GM23248 (cell line): Measurements from ENCODE around the gene THSD4.

Experiments used
- EZH2 ChIP-seq: fragments of 200-600 bp; sonication (generic); IDR thresholded peaks from 2 replicates; pipeline ENCODE4 v1.6.1; 2018; ENCODE audit warnings: antibody characterized with exemption, mild to moderate bottlenecking; ENCODE audit not compliant: insufficient read depth, poor library complexity, severe bottlenecking
- EZH2phosphoT487 ChIP-seq: fragments of 200-600 bp; sonication (generic); IDR thresholded peaks from 2 replicates; pipeline ENCODE4 v1.6.1; 2018; ENCODE audit warnings: antibody characterized with exemption, moderate library complexity, mild to moderate bottlenecking, low read depth; ENCODE audit not compliant: insufficient read depth

DNA sequence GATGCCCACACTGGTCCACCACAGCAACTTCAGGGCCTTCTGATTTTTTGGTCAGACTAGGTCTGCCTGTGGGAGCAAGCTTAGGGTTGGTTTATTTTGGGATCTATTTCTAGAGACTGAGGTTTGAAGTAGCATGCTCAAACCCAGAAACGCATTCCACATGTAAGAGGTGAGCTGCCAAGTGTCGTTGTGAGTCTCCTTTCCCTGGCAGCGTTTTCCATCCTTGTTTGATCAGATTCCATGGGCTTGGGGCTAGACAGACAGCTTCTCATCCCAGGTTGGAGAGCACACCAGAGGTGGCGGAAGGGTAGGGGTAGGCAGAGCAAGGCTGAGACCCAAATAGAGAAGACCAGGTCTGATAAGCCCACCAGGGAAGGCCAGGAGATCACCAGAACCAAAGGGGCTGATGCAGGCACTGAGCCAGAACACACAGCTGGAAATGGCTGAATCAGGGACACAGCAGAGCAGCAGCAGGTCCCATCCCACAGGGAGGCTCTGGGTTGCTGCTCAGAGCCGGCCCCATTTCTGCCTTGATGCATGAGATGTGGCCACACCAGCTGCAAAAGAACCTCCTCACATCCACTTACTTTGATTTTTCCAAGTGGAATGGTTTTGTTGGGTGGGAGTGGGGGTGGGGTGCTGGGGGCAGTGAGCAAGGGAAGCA lies 186.8 kb downstream of the THSD4 start:
- TF ChIP-seq EZH2 (no peak), EZH2phosphoT487 (no peak)
